ENCODE results near the gene NAV3.

- no peak for TF ChIP-seq POLR2AphosphoS5 (IDR thresholded peaks at IDR 0.05; ENCODE audit: low read depth)
- TF ChIP-seq, protein P1, sequence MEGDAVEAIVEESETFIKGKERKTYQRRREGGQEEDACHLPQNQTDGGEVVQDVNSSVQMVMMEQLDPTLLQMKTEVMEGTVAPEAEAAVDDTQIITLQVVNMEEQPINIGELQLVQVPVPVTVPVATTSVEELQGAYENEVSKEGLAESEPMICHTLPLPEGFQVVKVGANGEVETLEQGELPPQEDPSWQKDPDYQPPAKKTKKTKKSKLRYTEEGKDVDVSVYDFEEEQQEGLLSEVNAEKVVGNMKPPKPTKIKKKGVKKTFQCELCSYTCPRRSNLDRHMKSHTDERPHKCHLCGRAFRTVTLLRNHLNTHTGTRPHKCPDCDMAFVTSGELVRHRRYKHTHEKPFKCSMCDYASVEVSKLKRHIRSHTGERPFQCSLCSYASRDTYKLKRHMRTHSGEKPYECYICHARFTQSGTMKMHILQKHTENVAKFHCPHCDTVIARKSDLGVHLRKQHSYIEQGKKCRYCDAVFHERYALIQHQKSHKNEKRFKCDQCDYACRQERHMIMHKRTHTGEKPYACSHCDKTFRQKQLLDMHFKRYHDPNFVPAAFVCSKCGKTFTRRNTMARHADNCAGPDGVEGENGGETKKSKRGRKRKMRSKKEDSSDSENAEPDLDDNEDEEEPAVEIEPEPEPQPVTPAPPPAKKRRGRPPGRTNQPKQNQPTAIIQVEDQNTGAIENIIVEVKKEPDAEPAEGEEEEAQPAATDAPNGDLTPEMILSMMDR (IDR thresholded peaks at IDR 0.05; ENCODE audit: insufficient read depth, low read length) = no peak
- TF ChIP-seq, protein P2, sequence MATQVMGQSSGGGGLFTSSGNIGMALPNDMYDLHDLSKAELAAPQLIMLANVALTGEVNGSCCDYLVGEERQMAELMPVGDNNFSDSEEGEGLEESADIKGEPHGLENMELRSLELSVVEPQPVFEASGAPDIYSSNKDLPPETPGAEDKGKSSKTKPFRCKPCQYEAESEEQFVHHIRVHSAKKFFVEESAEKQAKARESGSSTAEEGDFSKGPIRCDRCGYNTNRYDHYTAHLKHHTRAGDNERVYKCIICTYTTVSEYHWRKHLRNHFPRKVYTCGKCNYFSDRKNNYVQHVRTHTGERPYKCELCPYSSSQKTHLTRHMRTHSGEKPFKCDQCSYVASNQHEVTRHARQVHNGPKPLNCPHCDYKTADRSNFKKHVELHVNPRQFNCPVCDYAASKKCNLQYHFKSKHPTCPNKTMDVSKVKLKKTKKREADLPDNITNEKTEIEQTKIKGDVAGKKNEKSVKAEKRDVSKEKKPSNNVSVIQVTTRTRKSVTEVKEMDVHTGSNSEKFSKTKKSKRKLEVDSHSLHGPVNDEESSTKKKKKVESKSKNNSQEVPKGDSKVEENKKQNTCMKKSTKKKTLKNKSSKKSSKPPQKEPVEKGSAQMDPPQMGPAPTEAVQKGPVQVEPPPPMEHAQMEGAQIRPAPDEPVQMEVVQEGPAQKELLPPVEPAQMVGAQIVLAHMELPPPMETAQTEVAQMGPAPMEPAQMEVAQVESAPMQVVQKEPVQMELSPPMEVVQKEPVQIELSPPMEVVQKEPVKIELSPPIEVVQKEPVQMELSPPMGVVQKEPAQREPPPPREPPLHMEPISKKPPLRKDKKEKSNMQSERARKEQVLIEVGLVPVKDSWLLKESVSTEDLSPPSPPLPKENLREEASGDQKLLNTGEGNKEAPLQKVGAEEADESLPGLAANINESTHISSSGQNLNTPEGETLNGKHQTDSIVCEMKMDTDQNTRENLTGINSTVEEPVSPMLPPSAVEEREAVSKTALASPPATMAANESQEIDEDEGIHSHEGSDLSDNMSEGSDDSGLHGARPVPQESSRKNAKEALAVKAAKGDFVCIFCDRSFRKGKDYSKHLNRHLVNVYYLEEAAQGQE (IDR thresholded peaks at IDR 0.05; ENCODE audit: insufficient replicate concordance, low read depth) = no peak
- no peak for TF ChIP-seq SPI1 (IDR thresholded peaks at IDR 0.05; ENCODE audit: borderline replicate concordance, low read depth)
- TF ChIP-seq GABPA (IDR thresholded peaks at IDR 0.05; ENCODE audit: low read depth) = no peak
Observed at GRCh38 chr12:77888611-77889010, 57.9 kb downstream of the NAV3 start.

Measured in HL-60 (cell line).